H1 (cell line): ENCODE results near the gene MAPK11. TPM values are rescaled to one million over a fixed set of nuclear protein-coding genes. Genes with fewer than 3 reads are reported as not detected.

Source experiments
- CBX8 ChIP-seq: fragments of 300-800, 300-1000 bp; sonication (generic); IDR thresholded peaks from 2 replicates; pipeline ENCODE4 v1.7.1; 2016; ENCODE audit warnings: low read depth, low read length, borderline replicate concordance
- FOSL1 ChIP-seq: IDR thresholded peaks from 2 replicates; pipeline ENCODE4 v1.6.1; 2011; ENCODE audit warnings: mild to moderate bottlenecking, low read depth, low read length, moderate library complexity; ENCODE audit not compliant: insufficient read depth
- MAFK ChIP-seq: IDR thresholded peaks from 2 replicates; pipeline ENCODE4 v1.6.1; 2012; ENCODE audit warnings: low read depth, mild to moderate bottlenecking, improper control_type of control experiment, low read length
- POU5F1 ChIP-seq: IDR thresholded peaks from 2 replicates; pipeline ENCODE4 v1.6.1; 2011; ENCODE audit warnings: low read depth, mild to moderate bottlenecking, low read length, moderate library complexity
- TCF12 ChIP-seq: IDR thresholded peaks from 2 replicates; pipeline ENCODE4 v1.6.1; 2011; ENCODE audit warnings: low read depth, mild to moderate bottlenecking, low read length
- YY1 ChIP-seq: IDR thresholded peaks from 2 replicates; pipeline ENCODE4 v1.6.1; 2011; ENCODE audit warnings: low read depth, mild to moderate bottlenecking, low read length
- ZNF274 ChIP-seq: IDR thresholded peaks from 2 replicates; pipeline ENCODE4 v1.7.0; 2012; ENCODE audit warnings: low read length, borderline replicate concordance; ENCODE audit errors: extremely low read depth
- polyA plus RNA-seq, 7 experiments: library from polyadenylated mRNA; depleted of rRNA in 3 of 7; stranded (reverse) in 5 of 7; unstranded in 2 of 7; fragments of >200 nt in 5 of 7; fragments of 200-250 nt in 2 of 7; gene quantifications; 1 replicate in 5 of 7; 2 replicates in 1 of 7; 4 replicates in 1 of 7; pipeline versions ENCODE4 v1.2.1 to v1.2.3, GENCODE V29; 2011 to 2013; ENCODE audit warnings: missing spikeins in 2 of 7, mixed read lengths in 2 of 7
- total RNA-seq: library from RNA; stranded (reverse); fragmentation: NEBNext Ultra II Directional; extraction: Animal tissue kit (Norgen Biotek cat#: 25700); gene quantifications from 2 replicates; pipeline ENCODE4 v1.2.1, GENCODE V29; 2021
- TF ChIP-seq, protein P1 (sequence below), 3 experiments: IDR thresholded peaks; 1 replicate in 2 of 3; 2 replicates in 1 of 3; pipeline versions ENCODE4 v1.5.1 to v1.6.1; 2011; ENCODE audit warnings: low read length in 3 of 3, mild to moderate bottlenecking in 3 of 3, inconsistent platforms in 2 of 3, low read depth in 1 of 3, moderate library complexity in 1 of 3; ENCODE audit not compliant: insufficient read depth in 1 of 3; ENCODE audit errors: control extremely low read depth in 1 of 3
- TF ChIP-seq, protein P2 (sequence below): IDR thresholded peaks from 2 replicates; pipeline ENCODE4 v1.6.1; 2012; ENCODE audit warnings: inconsistent platforms

The MAPK11 gene
- total and polyA plus RNA-seq, 2 of the 8 experiments (the other 6 are each of a cell fraction or from before 2014, with no cell fraction given), result 0.70 to 1.5 TPM

DNA sequence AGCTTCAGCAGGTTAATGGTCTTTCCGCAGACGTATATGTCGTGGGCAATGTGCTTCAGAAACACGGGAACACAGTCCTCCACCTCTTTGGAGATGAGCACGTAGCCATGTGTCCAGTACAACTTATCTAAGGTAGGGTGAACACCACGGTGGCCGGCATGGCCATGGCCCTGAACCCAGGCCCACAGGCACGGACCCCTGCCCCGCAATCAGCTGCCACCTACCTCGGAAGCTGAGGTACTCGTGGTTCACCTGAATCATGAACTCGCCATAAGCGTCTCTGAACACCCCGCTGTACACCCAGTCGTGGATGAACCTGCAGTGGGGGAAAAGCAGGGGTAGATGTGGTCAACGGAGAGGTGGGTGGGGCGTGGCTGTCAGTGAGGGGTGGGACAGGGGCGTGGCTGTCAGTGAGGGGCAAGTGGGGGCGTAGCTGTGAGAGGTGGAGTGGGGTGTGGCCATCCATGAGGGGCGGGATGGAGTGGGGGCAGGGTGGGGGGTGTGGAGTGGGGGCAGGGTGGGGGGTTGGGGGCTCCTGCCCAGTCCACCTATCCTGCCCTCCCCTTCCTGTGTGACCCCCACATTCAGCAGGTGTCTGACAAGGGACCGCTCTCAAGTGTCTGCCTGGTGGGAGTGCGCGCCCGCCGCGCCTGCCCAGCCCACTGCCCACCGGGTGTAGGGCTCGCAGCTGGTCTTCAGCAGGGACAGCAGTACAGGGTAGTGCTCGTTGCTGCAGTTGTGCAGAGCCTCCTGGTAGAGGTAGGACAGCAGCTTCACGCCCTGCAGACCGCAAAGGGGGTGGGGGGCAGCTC lies 43.9 kb downstream of the MAPK11 start (continued):
- TF ChIP-seq ZNF274 (no peak), TCF12 (no peak), CBX8 (no peak), POU5F1 (no peak), MAFK (no peak), FOSL1 (no peak), YY1 (no peak)
- TF ChIP-seq, protein P1, sequence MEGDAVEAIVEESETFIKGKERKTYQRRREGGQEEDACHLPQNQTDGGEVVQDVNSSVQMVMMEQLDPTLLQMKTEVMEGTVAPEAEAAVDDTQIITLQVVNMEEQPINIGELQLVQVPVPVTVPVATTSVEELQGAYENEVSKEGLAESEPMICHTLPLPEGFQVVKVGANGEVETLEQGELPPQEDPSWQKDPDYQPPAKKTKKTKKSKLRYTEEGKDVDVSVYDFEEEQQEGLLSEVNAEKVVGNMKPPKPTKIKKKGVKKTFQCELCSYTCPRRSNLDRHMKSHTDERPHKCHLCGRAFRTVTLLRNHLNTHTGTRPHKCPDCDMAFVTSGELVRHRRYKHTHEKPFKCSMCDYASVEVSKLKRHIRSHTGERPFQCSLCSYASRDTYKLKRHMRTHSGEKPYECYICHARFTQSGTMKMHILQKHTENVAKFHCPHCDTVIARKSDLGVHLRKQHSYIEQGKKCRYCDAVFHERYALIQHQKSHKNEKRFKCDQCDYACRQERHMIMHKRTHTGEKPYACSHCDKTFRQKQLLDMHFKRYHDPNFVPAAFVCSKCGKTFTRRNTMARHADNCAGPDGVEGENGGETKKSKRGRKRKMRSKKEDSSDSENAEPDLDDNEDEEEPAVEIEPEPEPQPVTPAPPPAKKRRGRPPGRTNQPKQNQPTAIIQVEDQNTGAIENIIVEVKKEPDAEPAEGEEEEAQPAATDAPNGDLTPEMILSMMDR (IDR thresholded peaks at IDR 0.05; ENCODE audit: control extremely low read depth in 1 of 3, insufficient read depth in 1 of 3, low read depth in 1 of 3, low read length in 3 of 3), result no peak
- TF ChIP-seq, protein P2, sequence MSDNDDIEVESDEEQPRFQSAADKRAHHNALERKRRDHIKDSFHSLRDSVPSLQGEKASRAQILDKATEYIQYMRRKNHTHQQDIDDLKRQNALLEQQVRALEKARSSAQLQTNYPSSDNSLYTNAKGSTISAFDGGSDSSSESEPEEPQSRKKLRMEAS, result no peak
